GM18507 (cell line): ENCODE data around the gene CLEC2D.
"Not testable (repeated sequence)": the region's sequence is repeated elsewhere in the genome, so short reads cannot be mapped to it uniquely, and the experiment has no call there.

ENCODE experiments used
- DNase-seq: peaks from one replicate; pipeline ENCODE4 v3.0.0; 2011; ENCODE audit warnings: low read depth; ENCODE audit not compliant: insufficient read length; ENCODE audit errors: extremely low spot score
- FAIRE-seq: peaks from 2 replicates; lab custom pipeline; 2011; peaks lifted over from hg19 to GRCh38; lab: Jason Lieb, UNC

CLEC2D gene

GRCh38 chr12:9650151-9650576, 19.3 kb upstream of the CLEC2D start:
- FAIRE-seq, result no peak
- DNase-seq, result no peak

- FAIRE-seq (no peak), DNase-seq (no peak)
Observed at GRCh38 chr12:9651265-9651729, 18.2 kb upstream of the CLEC2D start.

GRCh38 chr12:9660046-9660445, 9.5 kb upstream of the CLEC2D start:
- FAIRE-seq, result no peak
- DNase-seq, result no peak

- FAIRE-seq (no peak), DNase-seq (no peak)
Observed at GRCh38 chr12:9661720-9662119, 7.8 kb upstream of the CLEC2D start.

- no peak for DNase-seq
Observed at GRCh38 chr12:9662488-9662887, 7.0 kb upstream of the CLEC2D start.

GRCh38 chr12:9667403-9668160, 1.9 kb upstream of the CLEC2D start:
- DNase-seq, result no peak
- FAIRE-seq, result peak; percentile 97

More at GRCh38 chr12:9662488-9662887, 7.0 kb upstream of the CLEC2D start:
- FAIRE-seq, result no peak

GRCh38 chr12:9668161-9669018, 1.1 kb upstream of the CLEC2D start:
- no peak for DNase-seq
- FAIRE-seq, result peak; percentile 52

GRCh38 chr12:9669019-9669326, 540 bp upstream of the CLEC2D start:
- FAIRE-seq (no peak), DNase-seq (no peak)

- not testable (repeated sequence) for DNase-seq, FAIRE-seq
Observed at GRCh38 chr12:9672340-9672739, 2.8 kb downstream of the CLEC2D start.

- DNase-seq, result no peak
- FAIRE-seq, result no peak
Observed at GRCh38 chr12:9673404-9674225, 4.1 kb downstream of the CLEC2D start.

GRCh38 chr12:9674226-9674590, 4.7 kb downstream of the CLEC2D start:
- DNase-seq (no peak), FAIRE-seq (peak; percentile 97)

- DNase-seq, FAIRE-seq: not testable (repeated sequence)
Observed at GRCh38 chr12:9682508-9682907, 13.0 kb downstream of the CLEC2D start.

GRCh38 chr12:9682949-9683348, 13.4 kb downstream of the CLEC2D start:
- not testable (repeated sequence) for FAIRE-seq, DNase-seq

- not testable (repeated sequence) for DNase-seq, FAIRE-seq
Observed at GRCh38 chr12:9685366-9685765, 15.9 kb downstream of the CLEC2D start.

GRCh38 chr12:9685915-9686314, 16.4 kb downstream of the CLEC2D start:
- DNase-seq (no peak), FAIRE-seq (no peak)

- no peak for DNase-seq
- FAIRE-seq, result no peak
Observed at GRCh38 chr12:9687228-9687627, 17.7 kb downstream of the CLEC2D start.

- no peak for FAIRE-seq
- no peak for DNase-seq
Observed at GRCh38 chr12:9692909-9693308, 23.4 kb downstream of the CLEC2D start.

- DNase-seq (no peak), FAIRE-seq (no peak)
Observed at GRCh38 chr12:9694241-9694640, 24.7 kb downstream of the CLEC2D start.

- DNase-seq, FAIRE-seq: not testable (repeated sequence)
Observed at GRCh38 chr12:9695150-9695549, 25.6 kb downstream of the CLEC2D start.

- not testable (repeated sequence) for FAIRE-seq, DNase-seq
Observed at GRCh38 chr12:9695661-9696060, 26.1 kb downstream of the CLEC2D start.
